HEK293T (cell line): Measurements from ENCODE around the gene SPAG16.

Experiments
- FOXA1 ChIP-seq: fragments of 450-650 bp; IDR thresholded peaks from 2 replicates; pipeline ENCODE4 v1.6.1; 2016; ENCODE audit warnings: mild to moderate bottlenecking
- SUZ12 ChIP-seq: fragments of 450-650 bp; IDR thresholded peaks from 2 replicates; pipeline ENCODE4 v1.6.1; 2016; ENCODE audit warnings: mild to moderate bottlenecking

DNA sequence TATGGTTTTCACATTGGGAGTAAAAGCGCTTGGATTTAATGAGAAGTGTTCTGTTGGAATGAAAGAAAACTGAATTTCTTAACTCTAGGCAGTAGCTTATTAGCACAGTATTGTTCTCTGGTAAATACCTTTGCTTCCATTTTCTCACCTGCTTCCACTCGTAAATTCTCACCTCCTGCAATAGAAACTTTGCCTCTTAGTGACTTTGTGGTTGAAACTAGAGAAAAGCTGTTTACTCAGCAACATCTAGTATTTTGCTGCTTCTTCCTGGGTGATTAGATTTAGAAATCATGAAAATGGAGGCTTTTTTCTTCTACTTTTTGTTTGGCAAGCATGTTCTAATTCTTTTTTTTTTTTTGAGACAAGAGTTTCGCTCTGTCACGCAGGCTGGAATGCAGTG lies 385.4 kb downstream of the SPAG16 start:
- TF ChIP-seq FOXA1 = no peak
- TF ChIP-seq SUZ12 = no peak
